Gastroesophageal sphincter (tissue), 4 donors: ENCODE measurements around the gene CCDC197. TPM values are rescaled to one million over a fixed set of nuclear protein-coding genes. Genes with fewer than 3 reads are reported as not detected.

ENCODE experiments used
- ATAC-seq: fragments of 150-250 bp; one replicate; pipeline ENCODE4 v1.9.1; 2016; ENCODE audit warnings: mild to moderate bottlenecking, moderate library complexity
- H3K27ac ChIP-seq, 4 donors: fragments of 200-600 bp; sonication (generic) in 3 of 4; 1 replicate in 3 of 4; 2 replicates in 1 of 4; pipeline ENCODE4 v1.5.1; 2016 to 2019
- H3K27me3 ChIP-seq: fragments of 200-600 bp; sonication (generic); one replicate; pipeline ENCODE4 v1.5.1; 2019
- H3K36me3 ChIP-seq, 2 donors: fragments of 200-600 bp; sonication (generic); one replicate each; pipeline ENCODE4 v1.5.1; 2019; ENCODE audit warnings: control low read depth in 1 of 2
- H3K4me1 ChIP-seq, 3 donors: fragments of 200-600 bp; sonication (generic); 1 replicate in 2 of 3; 2 replicates in 1 of 3; pipeline ENCODE4 v1.5.1; 2016 to 2019; ENCODE audit warnings: control low read depth in 2 of 3
- H3K4me3 ChIP-seq, 2 donors: fragments of 200-600 bp; sonication (generic); one replicate each; pipeline ENCODE4 v1.5.1; 2019; ENCODE audit warnings: mild to moderate bottlenecking in 1 of 2, moderate library complexity in 1 of 2
- H3K9me3 ChIP-seq, 3 donors: fragments of 200-600 bp; sonication (generic); one replicate each; pipeline ENCODE4 v1.5.1; 2017 to 2019; ENCODE audit warnings: control low read depth in 2 of 3
- CTCF ChIP-seq, 4 experiments: fragments of 200-600 bp in 2 of 4; fragments of 450-650 bp in 2 of 4; sonication (generic) in 1 of 4; IDR thresholded peaks; one replicate each; pipeline ENCODE4 v1.5.1; 2017 to 2019; ENCODE audit warnings: antibody characterized with exemption in 4 of 4, mild to moderate bottlenecking in 2 of 4, moderate library complexity in 2 of 4
- EP300 ChIP-seq: sonication (generic); formaldehyde crosslinking; IDR thresholded peaks from one replicate; pipeline ENCODE4 v1.6.1; 2017; ENCODE audit warnings: antibody characterized with exemption, mild to moderate bottlenecking
- POLR2A ChIP-seq, 2 donors: fragments of 450-650 bp; IDR thresholded peaks; one replicate each; pipeline ENCODE4 v1.6.1; 2017; ENCODE audit warnings: antibody characterized with exemption in 2 of 2, mild to moderate bottlenecking in 2 of 2, moderate library complexity in 1 of 2
- POLR2AphosphoS5 ChIP-seq: sonication (generic); formaldehyde crosslinking; IDR thresholded peaks from one replicate; pipeline ENCODE4 v1.6.1; 2017; ENCODE audit warnings: antibody characterized with exemption
- WGBS, 2 donors: methylation state at CpG; one replicate each; pipeline ENCODE4 v1.1.5; 2018; ENCODE audit warnings: low coverage in 1 of 2; 5-methylcytosine and 5-hydroxymethylcytosine counted together
- total RNA-seq, 4 donors: library from RNA; depleted of rRNA; stranded (reverse); fragments of >200 nt; gene quantifications; one replicate each; pipeline ENCODE4 v1.1.0, GENCODE V29; 2016

The CCDC197 gene
- total RNA-seq, 4 donors from 2014 or later, result not detected

GRCh38 chr14:94019329-94019728, 22.2 kb downstream of the CCDC197 start:
- TF ChIP-seq POLR2AphosphoS5 (no peak), POLR2A (IDR thresholded peaks at IDR 0.05) (no peak), EP300 (no peak), CTCF (IDR thresholded peaks at IDR 0.05) (no peak)
- Histone ChIP-seq H3K9me3 (no peaks in the 10 kb centered on the region), H3K4me1 (no peaks in the 10 kb centered on the region), H3K27me3 (no peaks in the 10 kb centered on the region), H3K36me3 (no peaks in the 10 kb centered on the region), H3K27ac (no peak overlapping the region), H3K4me3 (no peak overlapping the region)
- WGBS, 2 donors, result 76% methylated on average over 6 of the region's 6 CpGs; no CpG with 5 or more reads in 1 of the 2 donors
- ATAC-seq, result no peak

- Histone ChIP-seq H3K27ac (no peak overlapping the region), H3K27me3 (no peaks in the 10 kb centered on the region), H3K9me3 (no peaks in the 10 kb centered on the region), H3K4me3 (no peak overlapping the region), H3K4me1 (no peaks in the 10 kb centered on the region), H3K36me3 (no peaks in the 10 kb centered on the region)
- WGBS, 2 donors, result 85 to 92% methylated on average over 4 of the region's 4 CpGs
- TF ChIP-seq EP300 (no peak), CTCF (IDR thresholded peaks at IDR 0.05) (no peak), POLR2AphosphoS5 (no peak), POLR2A (IDR thresholded peaks at IDR 0.05) (no peak)
- ATAC-seq, result no peak
Measured at GRCh38 chr14:94020267-94020666, 23.2 kb downstream of the CCDC197 start.

- ATAC-seq, result no peak
- no peaks in the 10 kb centered on the region for H3K9me3 ChIP-seq
- H3K27ac ChIP-seq, result no peak overlapping the region
- H3K4me3 ChIP-seq, result no peak overlapping the region
- peaks cover 0 to 4% (median 0%) of the 10 kb centered on the region in 3 donors for H3K4me1 ChIP-seq
- TF ChIP-seq POLR2AphosphoS5, result no peak
- TF ChIP-seq POLR2A (IDR thresholded peaks at IDR 0.05), result no peak
- TF ChIP-seq EP300, result no peak
- TF ChIP-seq CTCF (IDR thresholded peaks at IDR 0.05), result no peak
- WGBS, 2 donors, result 88 to 100% methylated on average over 1 to 2 of the region's 2 CpGs
- no peaks in the 10 kb centered on the region for H3K27me3 ChIP-seq
- H3K36me3 ChIP-seq, result no peaks in the 10 kb centered on the region
Measured at GRCh38 chr14:94021001-94021400, 23.9 kb downstream of the CCDC197 start.

GRCh38 chr14:94021416-94022157, 24.5 kb downstream of the CCDC197 start:
- Histone ChIP-seq H3K4me1 (peaks cover 0 to 8% (median under 1%) of the 10 kb centered on the region in 3 donors), H3K9me3 (no peaks in the 10 kb centered on the region), H3K27me3 (no peaks in the 10 kb centered on the region), H3K4me3 (no peak overlapping the region), H3K27ac (no peak overlapping the region), H3K36me3 (no peaks in the 10 kb centered on the region)
- 74 to 89% methylated on average over 3 of the region's 10 CpGs for WGBS, 2 donors
- TF ChIP-seq EP300, result no peak
- no peak for TF ChIP-seq POLR2A (IDR thresholded peaks at IDR 0.05)
- TF ChIP-seq POLR2AphosphoS5, result no peak
- no peak for ATAC-seq

GRCh38 chr14:94022532-94023411, 25.7 kb downstream of the CCDC197 start:
- Histone ChIP-seq H3K27ac (no peak overlapping the region), H3K27me3 (no peaks in the 10 kb centered on the region), H3K36me3 (no peaks in the 10 kb centered on the region), H3K4me3 (no peak overlapping the region), H3K9me3 (no peaks in the 10 kb centered on the region), H3K4me1 (peaks cover 0 to 19% (median 8%) of the 10 kb centered on the region in 3 donors)
- TF ChIP-seq CTCF (IDR thresholded peaks at IDR 0.05), result no peak
- no peak for TF ChIP-seq EP300
- TF ChIP-seq POLR2A (IDR thresholded peaks at IDR 0.05), result no peak
- TF ChIP-seq POLR2AphosphoS5, result no peak
- 79 to 80% methylated on average over 2 to 8 of the region's 10 CpGs for WGBS, 2 donors
- no peak for ATAC-seq
